B cell (primary cell): ENCODE measurements around the gene PGP. TPM values are rescaled to one million over a fixed set of nuclear protein-coding genes. Genes with fewer than 3 reads are reported as not detected.
A peak's percentile ranks its signal among the peaks of the same experiment; 100 is the strongest.

Source experiments
- ATAC-seq: fragments of 200-7000 bp; cut with Tn5 transposase; one replicate; pipeline ENCODE4 v1.10.0; 2021; ENCODE audit warnings: low read depth, mild to moderate bottlenecking, moderate number of reproducible peaks, moderate library complexity
- CTCF ChIA-PET: fragments of 350-600 bp; sonication (Branson Sonifier 250); formaldehyde crosslinking; loops from one replicate; lab custom pipeline; 2021; ENCODE audit warnings: antibody characterized with exemption, inconsistent platforms; lab: Charles Lee
- POLR2A ChIA-PET: fragments of 350-600 bp; sonication (Branson Sonifier 250); formaldehyde crosslinking; loops from one replicate; lab custom pipeline; 2021; ENCODE audit warnings: antibody characterized with exemption; lab: Charles Lee
- DNase-seq: peaks from one replicate; pipeline ENCODE4 v3.0.0; 2013
- H2AFZ ChIP-seq: 2 replicates; pipeline ENCODE4 v1.6.1; 2012; ENCODE audit warnings: mild to moderate bottlenecking, low read depth, low read length; ENCODE audit not compliant: insufficient read depth, poor library complexity, severe bottlenecking
- H3K27ac ChIP-seq, 2 donors: 1 replicate in 1 of 2; 2 replicates in 1 of 2; pipeline ENCODE4 v1.5.1; 2012 to 2013; ENCODE audit warnings: low read length in 2 of 2, mild to moderate bottlenecking in 2 of 2, moderate library complexity in 1 of 2
- H3K27me3 ChIP-seq, 4 experiments: fragments of 200-600 bp in 1 of 4; sonication (generic) in 1 of 4; replicated peaks in 1 of 4; 1 replicate in 2 of 4; 2 replicates in 2 of 4; pipeline versions ENCODE4 v1.6.1 to v1.7.0; 2013 to 2016; ENCODE audit warnings: low read length in 3 of 4, mild to moderate bottlenecking in 2 of 4, mixed read lengths in 1 of 4, moderate library complexity in 1 of 4; ENCODE audit not compliant: insufficient read depth in 4 of 4, control insufficient read depth in 3 of 4; ENCODE audit errors: control extremely low read depth in 1 of 4
- H3K36me3 ChIP-seq, 2 experiments: replicated peaks in 1 of 2; 1 replicate in 1 of 2; 2 replicates in 1 of 2; pipeline versions ENCODE4 v1.6.1 to v1.7.1; 2013; ENCODE audit warnings: low read length in 1 of 2; ENCODE audit not compliant: insufficient read depth in 2 of 2, control insufficient read depth in 1 of 2; ENCODE audit errors: control extremely low read depth in 1 of 2, extremely low read depth in 1 of 2
- H3K4me1 ChIP-seq, 2 donors: fragments of 200-600 bp in 1 of 2; sonication (generic) in 1 of 2; 1 replicate in 1 of 2; 2 replicates in 1 of 2; pipeline versions ENCODE4 v1.5.1 to v1.6.1; 2013 to 2017; ENCODE audit warnings: low read length in 2 of 2; ENCODE audit not compliant: control insufficient read depth in 2 of 2, insufficient read depth in 2 of 2
- H3K4me2 ChIP-seq: replicated peaks from 2 replicates; pipeline ENCODE3; 2012; ENCODE audit warnings: mild to moderate bottlenecking, low read depth, low read length; ENCODE audit not compliant: poor library complexity, severe bottlenecking
- H3K4me3 ChIP-seq, 5 experiments: fragments of 200-600 bp in 1 of 5; sonication (generic) in 1 of 5; 1 replicate in 3 of 5; 2 replicates in 2 of 5; pipeline versions ENCODE4 v1.5.1 to v1.7.0; 2011 to 2016; ENCODE audit warnings: low read length in 4 of 5, mild to moderate bottlenecking in 4 of 5, low read depth in 2 of 5, control low read depth in 1 of 5, moderate library complexity in 1 of 5; ENCODE audit not compliant: insufficient read depth in 1 of 5; ENCODE audit errors: control extremely low read depth in 1 of 5, extremely low read depth in 1 of 5
- H3K79me2 ChIP-seq: fragments of 200-600 bp; sonication (generic); one replicate; pipeline ENCODE4 v1.6.0; 2016; ENCODE audit warnings: low read length; ENCODE audit not compliant: control insufficient read depth, insufficient read depth
- H3K9ac ChIP-seq: fragments of 200-600 bp; sonication (generic); 2 replicates; pipeline ENCODE4 v1.6.1; 2017; ENCODE audit warnings: mild to moderate bottlenecking, low read length, moderate library complexity
- H3K9me3 ChIP-seq, 3 donors: one replicate each; pipeline versions ENCODE4 v1.6.1 to v1.7.1; 2013; ENCODE audit warnings: low read length in 2 of 3; ENCODE audit not compliant: control insufficient read depth in 2 of 3, insufficient read depth in 1 of 3; ENCODE audit errors: control extremely low read depth in 1 of 3
- H4K20me1 ChIP-seq: 2 replicates; pipeline ENCODE4 v1.6.0; 2012; ENCODE audit warnings: mild to moderate bottlenecking, low read length; ENCODE audit not compliant: insufficient read depth, control insufficient read depth, poor library complexity, severe bottlenecking
- H3K27ac Mint-ChIP-seq: one replicate; pipeline ENCODE4 v1.8.0; 2021; ENCODE audit warnings: mixed read lengths
- H3K27me3 Mint-ChIP-seq: one replicate; pipeline ENCODE4 v1.8.0; 2021; ENCODE audit warnings: mixed read lengths
- H3K4me1 Mint-ChIP-seq: one replicate; pipeline ENCODE4 v1.8.0; 2021; ENCODE audit warnings: mixed read lengths
- H3K4me3 Mint-ChIP-seq: one replicate; pipeline ENCODE4 v1.8.0; 2021; ENCODE audit warnings: mixed read lengths
- H3K9me3 Mint-ChIP-seq: one replicate; pipeline ENCODE4 v1.8.0; 2022; ENCODE audit warnings: mixed read lengths; ENCODE audit not compliant: insufficient read depth
- EZH2 ChIP-seq: IDR thresholded peaks from 2 replicates; pipeline ENCODE4 v1.6.1; 2012; ENCODE audit warnings: borderline replicate concordance, low read depth, mild to moderate bottlenecking, moderate library complexity, low read length; ENCODE audit not compliant: insufficient read depth, poor library complexity, severe bottlenecking
- WGBS: methylation state at CpG from one replicate; pipeline ENCODE4 v1.1.5; 2013; ENCODE audit warnings: missing lambda C conversion rate; ENCODE audit not compliant: insufficient coverage; 5-methylcytosine and 5-hydroxymethylcytosine counted together
- intact Hi-C: fragments of 100-400 bp; cut with micrococcal nuclease; formaldehyde crosslinking; loops from one replicate; pipeline ENCODE4 v1.10.0; 2022
- polyA plus RNA-seq: library from polyadenylated mRNA; depleted of rRNA; stranded (reverse); fragments of >200 nt; gene quantifications from 2 replicates; pipeline ENCODE4 v1.2.3, GENCODE V29; 2012
- total RNA-seq, 2 donors: library from RNA; stranded (reverse); fragments of 120-200 nt in 1 of 2; gene quantifications; 1 replicate in 1 of 2; 2 replicates in 1 of 2; pipeline versions ENCODE4 v1.2.3 to v1.2.4, GENCODE V29; 2013 to 2022
- TF ChIP-seq, protein P1 (sequence below): fragments of 200-600 bp; IDR thresholded peaks from one replicate; pipeline ENCODE4 v1.8.0; 2022; ENCODE audit warnings: antibody characterized with exemption, mild to moderate bottlenecking

Gene PGP
- total and polyA plus RNA-seq, 2 donors (not counting 1 experiment from before 2014, with no cell fraction given), result 15.4 to 16.5 TPM

DNA sequence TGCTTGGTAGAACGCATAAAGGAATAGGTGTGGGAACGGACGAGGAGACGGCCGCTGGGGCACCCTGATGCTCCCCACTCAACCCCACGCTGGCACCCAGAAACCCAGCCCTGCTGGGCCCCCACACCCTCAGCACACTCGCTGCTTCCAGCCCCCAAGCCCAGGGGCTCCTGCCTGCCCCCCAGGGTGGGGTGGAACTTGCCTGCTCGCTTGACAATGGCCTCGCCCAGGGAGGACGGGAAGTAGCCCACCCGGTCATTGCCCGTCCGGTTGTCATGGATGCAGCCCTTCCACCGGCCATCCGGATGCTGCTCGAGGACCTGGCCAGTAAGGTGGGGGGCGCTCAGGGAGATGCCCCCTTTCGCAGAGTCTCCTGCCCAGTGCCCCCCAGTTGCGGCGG, 28.1 kb downstream of the PGP start:
- intact Hi-C loops, result no loop called here
- TF ChIP-seq EZH2, result no peak
- TF ChIP-seq, protein P1, sequence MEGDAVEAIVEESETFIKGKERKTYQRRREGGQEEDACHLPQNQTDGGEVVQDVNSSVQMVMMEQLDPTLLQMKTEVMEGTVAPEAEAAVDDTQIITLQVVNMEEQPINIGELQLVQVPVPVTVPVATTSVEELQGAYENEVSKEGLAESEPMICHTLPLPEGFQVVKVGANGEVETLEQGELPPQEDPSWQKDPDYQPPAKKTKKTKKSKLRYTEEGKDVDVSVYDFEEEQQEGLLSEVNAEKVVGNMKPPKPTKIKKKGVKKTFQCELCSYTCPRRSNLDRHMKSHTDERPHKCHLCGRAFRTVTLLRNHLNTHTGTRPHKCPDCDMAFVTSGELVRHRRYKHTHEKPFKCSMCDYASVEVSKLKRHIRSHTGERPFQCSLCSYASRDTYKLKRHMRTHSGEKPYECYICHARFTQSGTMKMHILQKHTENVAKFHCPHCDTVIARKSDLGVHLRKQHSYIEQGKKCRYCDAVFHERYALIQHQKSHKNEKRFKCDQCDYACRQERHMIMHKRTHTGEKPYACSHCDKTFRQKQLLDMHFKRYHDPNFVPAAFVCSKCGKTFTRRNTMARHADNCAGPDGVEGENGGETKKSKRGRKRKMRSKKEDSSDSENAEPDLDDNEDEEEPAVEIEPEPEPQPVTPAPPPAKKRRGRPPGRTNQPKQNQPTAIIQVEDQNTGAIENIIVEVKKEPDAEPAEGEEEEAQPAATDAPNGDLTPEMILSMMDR, result no peak
- POLR2A ChIA-PET, result no interaction called here

DNA sequence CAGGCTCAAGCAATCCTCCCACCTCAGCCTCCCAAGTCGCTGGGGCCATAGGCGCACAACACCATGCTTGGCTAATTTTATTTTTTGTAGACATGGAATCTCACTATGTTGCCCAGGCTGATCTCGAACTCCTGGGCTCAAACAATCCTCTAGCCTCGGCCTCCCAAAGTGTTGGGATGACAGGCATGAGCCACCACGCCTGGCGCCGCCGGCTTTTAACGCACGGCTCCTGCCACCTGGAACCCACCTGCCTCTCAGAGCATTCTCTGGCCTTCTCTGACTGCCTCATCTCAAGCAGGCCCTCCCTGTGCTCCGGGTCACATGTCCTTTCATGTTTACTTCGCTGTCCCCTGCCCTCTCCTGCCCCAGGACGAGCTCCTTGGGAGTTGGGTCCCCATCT, 28.6 kb downstream of the PGP start:
- H3K4me1 Mint-ChIP-seq, result peaks cover 7% of the 10 kb centered on the region
- no peak overlapping the region for H3K27ac ChIP-seq
- no peak overlapping the region for H2AFZ ChIP-seq
- 94% methylated on average over 10 of the region's 13 CpGs for WGBS
- no peaks in the 10 kb centered on the region for H3K27me3 Mint-ChIP-seq
- H3K4me1 ChIP-seq, result no peaks in the 10 kb centered on the region
- H3K79me2 ChIP-seq, result no peaks in the 10 kb centered on the region
- no peak overlapping the region for H3K4me3 Mint-ChIP-seq
- no peaks in the 10 kb centered on the region for H3K9me3 ChIP-seq
- TF ChIP-seq, protein P1, result no peak
- TF ChIP-seq EZH2, result no peak
- no peaks in the 10 kb centered on the region for H4K20me1 ChIP-seq
- H3K36me3 ChIP-seq, result no peaks in the 10 kb centered on the region
- ATAC-seq (no peak), DNase-seq (no peak)
- H3K4me2 ChIP-seq, result no peak overlapping the region
- H3K27me3 ChIP-seq, result no peaks in the 10 kb centered on the region
- peak overlapping the region; percentile 41 for H3K27ac Mint-ChIP-seq
- ChIA-PET CTCF (no interaction called here), POLR2A (no interaction called here)
- no peak overlapping the region for H3K4me3 ChIP-seq
- intact Hi-C loops, result no loop called here
- H3K9ac ChIP-seq, result no peak overlapping the region
- no peaks in the 10 kb centered on the region for H3K9me3 Mint-ChIP-seq

More for the DNA sequence above, 28.1 kb downstream of the PGP start:
- Histone ChIP-seq H3K4me3 (no peak overlapping the region), H2AFZ (no peak overlapping the region), H3K27me3 (no peaks in the 10 kb centered on the region), H3K9me3 (no peaks in the 10 kb centered on the region), H3K27ac (no peak overlapping the region), H3K9ac (no peak overlapping the region), H3K79me2 (no peaks in the 10 kb centered on the region), H4K20me1 (no peaks in the 10 kb centered on the region), H3K4me2 (no peak overlapping the region), H3K36me3 (no peaks in the 10 kb centered on the region), H3K4me1 (no peaks in the 10 kb centered on the region)
- 94% methylated on average over 20 of the region's 20 CpGs for WGBS
- Mint-ChIP-seq H3K4me3 (no peak overlapping the region), H3K4me1 (peaks cover 7% of the 10 kb centered on the region), H3K9me3 (no peaks in the 10 kb centered on the region), H3K27ac (no peak overlapping the region), H3K27me3 (no peaks in the 10 kb centered on the region)
- no peak for DNase-seq
- CTCF ChIA-PET, result no interaction called here
- no peak for ATAC-seq
